ENCODE results near the gene SRGAP1. TPM values are rescaled to one million over a fixed set of nuclear protein-coding genes. Genes with fewer than 3 reads are reported as not detected.

SRGAP1 gene
- total and polyA plus RNA-seq, 2 of the 8 experiments (the other 6 are each of a cell fraction or from before 2014, with no cell fraction given): 3.2 to 7.3 TPM

DNA sequence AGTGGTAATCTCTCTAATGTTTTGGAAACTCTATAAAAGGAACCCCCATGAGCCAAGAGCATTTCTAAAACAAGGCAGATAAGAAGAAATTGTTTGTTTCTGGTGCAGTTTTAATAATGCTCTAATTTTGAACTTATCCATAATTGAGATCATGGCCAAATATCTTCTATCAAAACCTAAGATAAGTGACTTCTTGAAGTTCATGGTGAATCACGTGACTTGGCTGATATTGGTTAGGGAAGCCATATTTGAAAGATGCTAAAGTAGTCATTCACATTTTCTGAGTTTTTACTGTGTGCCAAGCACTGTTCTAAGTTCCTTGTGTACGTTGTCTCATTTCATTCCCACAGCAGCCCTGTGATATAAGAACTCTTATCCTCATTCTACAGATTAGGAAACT is 219.7 kb downstream of the SRGAP1 start:
- TF ChIP-seq SP4 (IDR thresholded peaks at IDR 0.05; ENCODE audit: low read length): no peak
- TF ChIP-seq NRF1 (IDR thresholded peaks at IDR 0.05; ENCODE audit: low read depth, low read length): no peak
- TF ChIP-seq, protein P1, sequence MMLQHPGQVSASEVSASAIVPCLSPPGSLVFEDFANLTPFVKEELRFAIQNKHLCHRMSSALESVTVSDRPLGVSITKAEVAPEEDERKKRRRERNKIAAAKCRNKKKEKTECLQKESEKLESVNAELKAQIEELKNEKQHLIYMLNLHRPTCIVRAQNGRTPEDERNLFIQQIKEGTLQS (IDR thresholded peaks at IDR 0.05; ENCODE audit: insufficient read depth, low read depth, low read length): no peak
- TF ChIP-seq POLR2A (IDR thresholded peaks at IDR 0.05; ENCODE audit: control extremely low read depth in 1 of 2, low read depth in 2 of 2, low read length in 2 of 2): no peak
- no peak for TF ChIP-seq BCL11A (IDR thresholded peaks at IDR 0.05; ENCODE audit: low read depth in 2 of 2, low read length in 2 of 2)
- no peak for TF ChIP-seq MAX (IDR thresholded peaks at IDR 0.05)
- DNase-seq (ENCODE audit: low read depth in 1 of 2, low spot score in 2 of 2) (no peak), FAIRE-seq (no peak)
- no peaks in the 10 kb centered on the region for H3K23me2 ChIP-seq (ENCODE audit: low read depth, low read length)
- no peak overlapping the region for H2AFZ ChIP-seq (ENCODE audit: low read length)
- H3K56ac ChIP-seq (replicated peaks; ENCODE audit: insufficient read length, low read depth, low read length): no peak overlapping the region
- no peaks in the 10 kb centered on the region for H4K20me1 ChIP-seq (replicated peaks in 1 of 2; ENCODE audit: control insufficient read depth in 1 of 2, insufficient read depth in 2 of 2, low read length in 2 of 2)
- no peaks in the 10 kb centered on the region; a peak in 1 of 8 replicates for H3K36me3 ChIP-seq (ENCODE audit: control insufficient read depth in 2 of 4, insufficient read depth in 4 of 4, low read length in 3 of 4)
- no peak overlapping the region for H4K8ac ChIP-seq (ENCODE audit: extremely low read depth, insufficient read depth, low read length)
- H3K23ac ChIP-seq (ENCODE audit: insufficient read length): no peak overlapping the region
- no peak overlapping the region for H3K4ac ChIP-seq (replicated peaks; ENCODE audit: insufficient read length, low read depth, low read length)
- no peaks in the 10 kb centered on the region for H3K9me3 ChIP-seq (ENCODE audit: insufficient read depth in 2 of 2, low read depth in 1 of 2, low read length in 1 of 2)
- no peak overlapping the region for H2AK5ac ChIP-seq (ENCODE audit: low read depth, low read length)
- no peak overlapping the region for H2BK20ac ChIP-seq (ENCODE audit: low read length)
- no peak overlapping the region for H3K18ac ChIP-seq (ENCODE audit: extremely low read depth, low read length)
- H2BK120ac ChIP-seq (replicated peaks; ENCODE audit: low read depth, low read length): no peak overlapping the region
- CTCF ChIA-PET (ENCODE audit: partially characterized antibody): interaction anchor here (0.6 to 1.4 kb wide), 2 partner anchors 12 to 13 kb away, joined by 3 read pairs; no protein-coding TSS in a partner anchor
- WGBS, 2 experiments (ENCODE audit: extremely low coverage in 1 of 2, insufficient coverage in 1 of 2, insufficient read length in 1 of 2, insufficient replicate concordance in 2 of 2, low coverage in 1 of 2, low lambda C conversion rate in 2 of 2, missing lambda C conversion rate in 1 of 2): 89% methylated on average over 2 of the region's 2 CpGs; no CpG with 5 or more reads in 1 of the 2 experiments
- no peak overlapping the region for H2BK15ac ChIP-seq (ENCODE audit: low read length)
- no peak overlapping the region for H4K91ac ChIP-seq (replicated peaks; ENCODE audit: insufficient read length, low read length)
- H3K79me2 ChIP-seq (ENCODE audit: control insufficient read depth in 1 of 2, insufficient read depth in 2 of 2, low read length in 2 of 2): no peaks in the 10 kb centered on the region
- no peak overlapping the region for H3K4me3 ChIP-seq (ENCODE audit: extremely low read depth in 1 of 4, insufficient read depth in 2 of 4, low read depth in 3 of 4, low read length in 4 of 4)
- H2BK5ac ChIP-seq (ENCODE audit: low read depth, low read length): no peak overlapping the region
- no peaks in the 10 kb centered on the region for H3K27me3 ChIP-seq (replicated peaks in 1 of 4; ENCODE audit: control insufficient read depth in 3 of 4, extremely low read depth in 1 of 4, insufficient read depth in 3 of 4, low read length in 3 of 4)
- H3K27ac ChIP-seq (ENCODE audit: low read depth, low read length): no peak overlapping the region
- no peak overlapping the region for H3K9ac ChIP-seq (replicated peaks in 1 of 4; ENCODE audit: extremely low read depth in 1 of 4, low read depth in 3 of 4, low read length in 3 of 4)
- H2BK12ac ChIP-seq (ENCODE audit: low read depth, low read length): no peak overlapping the region
- H3K79me1 ChIP-seq (ENCODE audit: low read depth, low read length): no peaks in the 10 kb centered on the region
- POLR2A ChIA-PET (ENCODE audit: partially characterized antibody): no interaction called here
- no peak overlapping the region for H3K4me2 ChIP-seq (ENCODE audit: insufficient read depth in 1 of 2, low read depth in 2 of 2, low read length in 2 of 2)
- H3K14ac ChIP-seq (ENCODE audit: insufficient read length): no peak overlapping the region
- H4K5ac ChIP-seq (ENCODE audit: insufficient read length, low read depth, low read length): no peak overlapping the region
- no peaks in the 10 kb centered on the region for H3K4me1 ChIP-seq (replicated peaks in 1 of 4; ENCODE audit: control insufficient read depth in 3 of 4, insufficient read depth in 4 of 4, low read length in 3 of 4)
